Stomach (tissue), 4 donors: ENCODE results near the gene MSI2.

Experiments
- CTCF ChIP-seq, 7 experiments: fragments of 450-650 bp in 4 of 7; fragments of 200-600 bp in 3 of 7; sonication (generic) in 3 of 7; IDR thresholded peaks; one replicate each; pipeline ENCODE4 v1.5.1; 2016 to 2019; ENCODE audit warnings: antibody characterized with exemption in 7 of 7, control low read depth in 2 of 7, mild to moderate bottlenecking in 1 of 7
- EP300 ChIP-seq: sonication (generic); formaldehyde crosslinking; IDR thresholded peaks from one replicate; pipeline ENCODE4 v1.6.1; 2017; ENCODE audit warnings: antibody characterized with exemption
- POLR2A ChIP-seq, 4 donors: fragments of 450-650 bp; IDR thresholded peaks; one replicate each; pipeline ENCODE4 v1.6.1; 2016; ENCODE audit warnings: antibody characterized with exemption in 4 of 4, control low read depth in 2 of 4, mild to moderate bottlenecking in 1 of 4, moderate library complexity in 1 of 4

- no peak for TF ChIP-seq EP300
- no peak for TF ChIP-seq CTCF (IDR thresholded peaks at IDR 0.05)
- TF ChIP-seq POLR2A (IDR thresholded peaks at IDR 0.05) = no peak
Measured at GRCh38 chr17:57356719-57357391, 100.5 kb downstream of the MSI2 start.
